ENCODE results near the gene SPACDR.
"Not testable (repeated sequence)": the region's sequence is repeated elsewhere in the genome, so short reads cannot be mapped to it uniquely, and the experiment has no call there.

The SPACDR gene

DNA sequence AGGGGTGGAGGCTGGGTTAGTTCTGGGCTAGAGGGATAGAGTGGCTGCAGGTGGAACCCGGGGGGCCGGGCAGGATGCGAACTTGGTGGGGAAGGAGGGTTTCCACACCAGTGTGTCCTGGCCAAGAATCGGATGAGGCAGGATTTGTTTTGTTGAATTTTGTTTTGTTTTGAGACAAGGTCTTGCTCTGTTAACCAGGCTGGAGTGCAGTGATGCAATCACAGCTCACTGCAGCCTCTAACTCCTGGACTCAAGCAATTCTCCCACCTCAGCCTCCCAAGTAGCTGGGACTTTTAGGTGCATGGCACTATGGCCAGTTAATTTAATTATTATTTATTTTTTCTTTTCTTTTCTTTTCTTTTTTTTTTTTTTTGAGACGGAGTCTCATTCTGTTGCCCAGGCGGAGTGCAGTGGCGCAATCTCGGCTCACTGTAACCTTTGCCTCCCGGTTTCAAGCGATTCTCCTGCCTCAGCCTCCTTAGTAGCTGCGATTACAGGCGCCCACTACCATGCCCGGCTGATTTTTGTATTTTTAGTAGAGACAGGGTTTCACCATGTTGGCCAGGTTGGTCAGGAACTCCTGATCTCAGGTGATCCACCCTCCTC, 14.8 kb downstream of the SPACDR start:
- peak in 9 of 11 experiments; percentile 18 to 81 (median 42); a peak in 9 of 22 replicates for TF ChIP-seq Cebpa-rat (IDR thresholded peaks at IDR 0.05)
- no peaks in the 10 kb centered on the region for H3K36me3 ChIP-seq
- peak overlapping the region in 8 of 11 experiments; percentile 2 to 72 (median 50); a peak in 11 of 22 replicates for H3K27ac ChIP-seq
- H4K20me1 ChIP-seq = no peaks in the 10 kb centered on the region
- H3K9me3 ChIP-seq (replicated peaks in 1 of 11) = no peaks in the 10 kb centered on the region
- no peaks in the 10 kb centered on the region for H3K27me3 ChIP-seq
- peak overlapping the region in 7 of 11 experiments; percentile 4 to 55 (median 42); a peak in 8 of 22 replicates for H3K9ac ChIP-seq
- H3K4me3 ChIP-seq = no peak overlapping the region
- peaks cover 38 to 86% (median 79%) of the 10 kb centered on the region in 10 experiments for H3K4me1 ChIP-seq
- peak overlapping the region in 9 of 11 experiments; percentile 21 to 83 (median 72); a peak in 16 of 22 replicates for H3K4me2 ChIP-seq

DNA sequence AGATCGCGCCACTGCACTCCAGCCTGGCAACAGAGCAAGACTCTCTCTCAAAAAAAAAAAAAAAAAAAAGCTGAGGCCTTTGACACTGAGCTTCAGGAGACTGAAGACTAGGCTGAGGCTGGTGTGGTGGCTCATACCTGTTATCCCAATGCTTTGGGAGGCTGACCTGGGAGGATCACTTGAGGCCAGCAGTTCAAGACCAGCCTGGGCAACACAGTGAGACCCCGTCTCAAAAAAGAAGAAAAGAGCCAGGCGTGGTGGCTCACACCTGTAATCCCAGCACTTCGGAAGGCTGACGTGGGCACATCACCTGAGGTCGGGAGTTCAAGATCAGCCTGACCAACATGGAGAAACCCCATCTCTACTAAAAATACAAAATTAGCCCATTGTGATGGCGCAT, 16.7 kb downstream of the SPACDR start:
- H3K27me3 ChIP-seq; H3K9me3 ChIP-seq (replicated peaks in 1 of 11); H3K36me3 ChIP-seq; H3K27ac ChIP-seq; H3K4me2 ChIP-seq; H3K9ac ChIP-seq; H4K20me1 ChIP-seq; H3K4me3 ChIP-seq: not testable (repeated sequence)
- peaks cover 34 to 83% (median 75%) of the 10 kb centered on the region in 10 experiments for H3K4me1 ChIP-seq

DNA sequence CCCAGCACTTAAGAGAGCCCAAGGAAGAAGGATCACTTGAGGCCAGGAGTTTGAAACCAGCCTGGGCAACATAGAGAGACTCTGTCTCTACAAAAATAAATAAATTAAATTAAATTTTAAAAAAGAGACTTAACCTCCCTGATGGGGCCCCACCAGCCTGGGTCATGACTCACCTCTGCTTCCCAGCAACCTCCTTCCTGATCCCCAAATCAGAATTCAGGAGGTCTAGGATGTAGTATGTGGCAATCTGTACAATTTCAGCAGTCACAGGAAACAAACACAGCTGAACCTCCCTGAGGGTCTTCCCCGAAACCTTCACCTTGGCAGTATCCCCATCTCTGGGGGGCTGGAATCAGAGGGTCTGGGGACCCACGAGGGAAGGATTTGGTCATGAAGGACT, 18.0 kb downstream of the SPACDR start:
- Histone ChIP-seq H3K36me3 (no peaks in the 10 kb centered on the region), H3K27me3 (no peaks in the 10 kb centered on the region), H3K4me1 (peaks cover 34 to 81% (median 67%) of the 10 kb centered on the region in 10 experiments), H3K27ac (peak overlapping the region in 10 of 11 experiments; percentile 65 to 87 (median 81); a peak in 19 of 22 replicates), H3K4me3 (0 out of 20 replicates have a peak overlapping the region, but pooled peaks of 1 of the 10 experiments have one; percentile 16), H3K4me2 (peak overlapping the region; percentile 58 to 90 (median 79)), H3K9me3 (replicated peaks in 1 of 11) (no peaks in the 10 kb centered on the region), H4K20me1 (no peaks in the 10 kb centered on the region), H3K9ac (peak overlapping the region in 10 of 11 experiments; percentile 14 to 77 (median 59); a peak in 12 of 22 replicates)
- TF ChIP-seq Cebpa-rat (IDR thresholded peaks at IDR 0.05) = no peak

DNA sequence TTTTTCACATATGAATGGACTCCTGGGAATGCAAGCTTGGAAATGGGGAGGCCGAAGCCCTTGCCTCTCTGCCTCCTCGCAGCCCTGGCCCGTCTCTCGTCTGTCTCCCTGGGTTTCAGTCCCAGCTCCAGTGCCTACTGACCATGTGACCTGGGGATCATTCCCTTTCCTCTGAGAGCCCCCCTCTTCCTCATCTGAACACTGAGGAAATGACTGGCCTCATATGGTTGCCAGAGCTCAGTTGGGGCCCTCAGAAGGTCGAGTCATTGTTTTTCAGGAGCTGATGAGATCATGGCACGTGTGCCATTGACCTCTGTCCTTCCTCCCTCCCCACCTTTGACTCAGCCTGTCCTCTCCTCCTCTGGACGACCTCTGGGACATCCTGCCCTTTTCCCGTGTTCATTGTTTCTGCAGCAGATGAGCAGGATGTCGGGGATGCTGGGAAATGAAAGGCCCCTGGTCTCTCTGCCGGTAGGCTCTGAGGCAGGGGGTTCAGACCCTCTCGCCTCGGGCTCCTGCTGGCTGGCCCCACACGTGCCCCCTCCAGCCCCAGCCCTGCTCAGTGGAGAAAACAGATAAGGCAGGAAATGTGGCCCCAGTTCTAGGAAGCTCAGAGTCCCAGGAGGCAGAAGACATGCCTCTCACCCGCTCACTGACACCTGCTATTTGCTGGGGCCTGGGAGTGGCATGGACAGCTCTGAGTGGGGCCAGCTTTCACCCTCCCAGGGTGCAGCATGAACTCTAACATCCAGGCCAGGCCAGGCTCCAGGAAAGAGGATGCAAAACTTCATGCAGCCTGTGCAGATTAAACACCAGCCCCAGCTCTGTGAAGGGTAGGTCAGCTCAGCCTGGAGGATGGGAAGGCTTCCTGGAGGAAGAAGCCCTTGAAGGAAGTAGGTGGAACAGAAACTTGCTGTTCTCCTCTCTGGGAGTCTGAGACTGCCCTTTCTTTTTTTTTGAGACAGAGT, 19.5 kb downstream of the SPACDR start:
- Histone ChIP-seq H3K36me3 (peaks cover 0 to under 1% (median 0%) of the 10 kb centered on the region in 11 experiments; a peak in 1 of 22 replicates), H3K4me2 (peak overlapping the region; percentile 58 to 90 (median 79)), H4K20me1 (no peaks in the 10 kb centered on the region), H3K4me1 (peaks cover 34 to 68% (median 54%) of the 10 kb centered on the region in 10 experiments), H3K9ac (peak overlapping the region; percentile 19 to 77 (median 63); a peak in 18 of 22 replicates), H3K27ac (peak overlapping the region; percentile 43 to 87 (median 81); a peak in 21 of 22 replicates), H3K9me3 (replicated peaks in 1 of 11) (no peaks in the 10 kb centered on the region), H3K27me3 (no peaks in the 10 kb centered on the region), H3K4me3 (peak overlapping the region in 6 of 10 experiments; percentile 2 to 32 (median 8); a peak in 2 of 20 replicates)
- TF ChIP-seq Cebpa-rat (IDR thresholded peaks at IDR 0.05) = no peak

DNA sequence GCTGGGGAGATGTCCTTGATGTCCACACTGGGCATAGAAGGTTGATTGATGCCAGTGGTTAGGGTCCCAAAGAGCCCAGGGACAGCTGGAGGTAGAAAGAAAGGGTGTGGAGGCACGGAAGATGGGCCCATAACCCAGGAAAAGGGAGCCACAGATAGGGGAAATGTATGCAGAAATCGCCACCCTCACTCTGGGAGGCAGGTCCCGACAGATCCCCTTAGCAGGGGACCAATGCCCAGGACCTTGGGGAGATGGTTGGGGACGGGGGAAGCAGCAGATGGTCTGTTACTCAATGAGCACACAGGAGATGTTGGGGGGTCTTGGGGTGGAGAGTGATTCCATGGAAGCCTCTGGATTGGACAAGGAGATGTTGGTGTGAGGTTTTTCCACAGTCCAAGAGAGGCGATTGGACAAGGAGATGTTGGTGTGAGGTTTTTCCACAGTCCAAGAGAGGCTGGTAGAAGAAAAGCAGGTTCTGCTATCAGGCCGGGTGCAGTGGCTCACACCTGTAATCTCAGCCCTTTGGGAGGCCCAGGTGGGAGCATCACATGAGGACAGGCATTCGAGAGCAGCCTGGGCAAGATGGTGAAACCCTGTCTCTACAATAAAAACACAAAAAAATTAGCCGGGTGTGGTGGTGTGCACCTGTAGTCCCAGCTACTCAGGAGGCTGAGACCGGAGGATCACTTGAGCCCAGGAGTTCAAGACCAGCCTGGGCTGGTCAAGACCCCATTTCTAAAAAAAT, 20.8 kb downstream of the SPACDR start:
- H3K4me2 ChIP-seq = peak overlapping the region in 9 of 11 experiments; percentile 71 to 90 (median 79); a peak in 17 of 22 replicates
- no peak for TF ChIP-seq Cebpa-rat (IDR thresholded peaks at IDR 0.05)

DNA sequence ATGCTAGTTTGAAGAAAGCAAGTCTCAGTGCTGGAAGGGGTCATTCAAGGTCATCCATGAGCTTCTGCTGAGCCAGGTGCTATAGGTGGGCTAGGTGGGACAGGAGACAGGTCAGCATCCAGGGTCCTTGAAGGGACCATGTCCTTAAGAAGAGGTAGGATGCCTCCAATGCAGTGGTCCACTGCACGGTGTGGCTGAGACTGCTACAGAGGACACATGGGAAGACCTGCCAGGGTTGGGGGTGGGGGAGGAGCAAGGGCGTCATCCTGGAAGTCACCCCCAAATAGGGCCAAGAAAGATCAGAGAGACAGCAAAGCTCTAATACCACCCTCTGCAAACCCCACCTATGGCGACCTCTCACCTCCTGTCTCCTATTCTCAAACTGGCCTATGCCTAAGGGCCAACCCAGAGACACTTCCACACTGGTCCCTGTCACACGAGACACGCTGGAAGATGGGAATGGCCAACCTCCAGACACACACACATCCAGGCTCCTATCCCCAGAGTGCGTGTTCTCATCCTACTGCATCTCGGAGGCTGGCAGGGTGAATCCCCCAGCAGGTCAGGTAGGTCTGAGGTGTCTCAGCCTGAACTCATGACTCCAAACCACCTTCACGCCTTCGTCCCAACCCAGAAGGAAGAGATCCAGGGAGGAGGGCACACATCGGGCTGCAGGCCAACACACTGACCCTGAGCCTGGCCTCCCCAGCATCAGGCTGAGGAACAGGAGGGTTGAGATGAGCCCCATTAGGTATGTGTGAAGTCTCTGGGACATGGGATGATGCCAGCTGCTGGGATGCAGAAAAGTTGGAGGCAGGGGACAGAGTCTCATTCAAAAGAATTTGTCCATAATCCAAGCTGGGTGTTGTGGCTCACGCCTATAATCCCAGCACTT, 22.2 kb downstream of the SPACDR start:
- TF ChIP-seq Cebpa-rat (IDR thresholded peaks at IDR 0.05) = no peak
- H3K27me3 ChIP-seq = no peaks in the 10 kb centered on the region
- H3K27ac ChIP-seq = no peak overlapping the region
- H3K4me1 ChIP-seq = peaks cover 33 to 66% (median 47%) of the 10 kb centered on the region in 10 experiments
- peaks cover 0 to 7% (median 0%) of the 10 kb centered on the region in 11 experiments; a peak in 1 of 22 replicates for H3K36me3 ChIP-seq
- H3K9ac ChIP-seq = no peak overlapping the region
- no peaks in the 10 kb centered on the region for H4K20me1 ChIP-seq
- no peak overlapping the region for H3K4me3 ChIP-seq
- 0 out of 22 replicates have a peak overlapping the region, but pooled peaks of 2 of the 11 experiments have one; percentile 15 for H3K4me2 ChIP-seq
- no peaks in the 10 kb centered on the region for H3K9me3 ChIP-seq (replicated peaks in 1 of 11)

More for the DNA sequence above, 20.8 kb downstream of the SPACDR start:
- no peaks in the 10 kb centered on the region for H3K27me3 ChIP-seq
- H3K9me3 ChIP-seq (replicated peaks in 1 of 11) = no peaks in the 10 kb centered on the region
- H3K36me3 ChIP-seq = peaks cover 0 to 7% (median 0%) of the 10 kb centered on the region in 11 experiments; a peak in 1 of 22 replicates
- H4K20me1 ChIP-seq = no peaks in the 10 kb centered on the region
- H3K4me3 ChIP-seq = no peak overlapping the region
- peak overlapping the region in 2 of 11 experiments; percentile 61 to 74; a peak in 1 of 22 replicates for H3K9ac ChIP-seq
- peaks cover 34 to 57% (median 42%) of the 10 kb centered on the region in 10 experiments for H3K4me1 ChIP-seq
- peak overlapping the region in 10 of 11 experiments; percentile 65 to 87 (median 81); a peak in 17 of 22 replicates for H3K27ac ChIP-seq

DNA sequence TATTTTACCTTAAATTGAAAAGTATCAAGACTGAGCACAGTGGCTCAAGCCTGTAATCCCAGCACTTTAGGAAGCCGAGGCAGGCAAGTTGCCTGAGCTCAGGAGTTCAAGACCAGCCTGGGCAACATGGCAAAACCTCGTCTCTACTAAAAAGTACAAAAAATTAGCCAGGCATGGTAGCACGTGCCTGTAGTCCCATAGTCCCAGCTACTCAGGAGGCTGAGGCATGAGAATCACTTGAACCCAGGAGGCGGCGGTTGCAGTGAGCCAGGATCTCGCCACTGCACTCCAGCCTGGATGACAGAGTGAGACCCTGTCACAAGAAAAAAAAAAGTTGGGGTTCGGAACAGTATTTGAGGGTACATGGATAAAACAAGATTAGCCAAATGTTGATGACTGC, 24.8 kb downstream of the SPACDR start:
- H3K4me3 ChIP-seq; H3K27ac ChIP-seq; H3K4me2 ChIP-seq; H3K9me3 ChIP-seq (replicated peaks in 1 of 11); H3K27me3 ChIP-seq: not testable (repeated sequence)
- Histone ChIP-seq H3K4me1 (peaks cover 16 to 54% (median 38%) of the 10 kb centered on the region in 10 experiments), H3K36me3 (peaks cover 7 to 24% (median 14%) of the 10 kb centered on the region in 11 experiments), H3K9ac (peak overlapping the region in 2 of 11 experiments; percentile 14 to 17; a peak in 1 of 22 replicates), H4K20me1 (peaks cover 0 to 19% (median 15%) of the 10 kb centered on the region in 11 experiments; a peak in 20 of 22 replicates)

DNA sequence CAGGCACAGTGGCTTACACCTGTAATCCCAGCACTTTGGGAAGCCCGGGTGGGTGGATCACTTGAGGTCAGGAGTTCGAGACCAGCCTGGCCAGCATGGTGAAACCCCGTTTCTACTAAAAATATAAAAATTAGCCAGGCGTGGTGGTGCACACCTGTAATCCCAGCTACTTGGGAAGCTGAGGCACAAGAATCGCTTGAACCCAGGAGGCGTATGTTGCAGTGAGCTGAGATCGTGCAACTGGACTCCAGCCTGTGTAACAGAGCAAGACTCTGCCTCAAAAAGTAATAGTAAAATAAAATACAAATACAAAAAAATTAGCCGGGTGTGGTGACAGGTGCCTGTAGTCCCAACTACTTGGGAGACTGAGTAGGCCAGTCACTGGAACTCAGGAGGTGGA, 25.3 kb downstream of the SPACDR start:
- not testable (repeated sequence) for H3K27ac ChIP-seq; H3K4me2 ChIP-seq; H3K9me3 ChIP-seq (replicated peaks in 1 of 11); H3K4me3 ChIP-seq; H3K27me3 ChIP-seq; H3K9ac ChIP-seq
- H4K20me1 ChIP-seq = peaks cover 0 to 24% (median 20%) of the 10 kb centered on the region in 11 experiments; a peak in 20 of 22 replicates
- H3K36me3 ChIP-seq = peaks cover 12 to 30% (median 19%) of the 10 kb centered on the region in 11 experiments
- peaks cover 16 to 54% (median 38%) of the 10 kb centered on the region in 10 experiments for H3K4me1 ChIP-seq
